ENCODE results near the gene EMC1. TPM values are rescaled to one million over a fixed set of nuclear protein-coding genes. Genes with fewer than 3 reads are reported as not detected.

EMC1 gene
- total RNA-seq, 1 experiment from 2014 or later, result 60.0 TPM

DNA sequence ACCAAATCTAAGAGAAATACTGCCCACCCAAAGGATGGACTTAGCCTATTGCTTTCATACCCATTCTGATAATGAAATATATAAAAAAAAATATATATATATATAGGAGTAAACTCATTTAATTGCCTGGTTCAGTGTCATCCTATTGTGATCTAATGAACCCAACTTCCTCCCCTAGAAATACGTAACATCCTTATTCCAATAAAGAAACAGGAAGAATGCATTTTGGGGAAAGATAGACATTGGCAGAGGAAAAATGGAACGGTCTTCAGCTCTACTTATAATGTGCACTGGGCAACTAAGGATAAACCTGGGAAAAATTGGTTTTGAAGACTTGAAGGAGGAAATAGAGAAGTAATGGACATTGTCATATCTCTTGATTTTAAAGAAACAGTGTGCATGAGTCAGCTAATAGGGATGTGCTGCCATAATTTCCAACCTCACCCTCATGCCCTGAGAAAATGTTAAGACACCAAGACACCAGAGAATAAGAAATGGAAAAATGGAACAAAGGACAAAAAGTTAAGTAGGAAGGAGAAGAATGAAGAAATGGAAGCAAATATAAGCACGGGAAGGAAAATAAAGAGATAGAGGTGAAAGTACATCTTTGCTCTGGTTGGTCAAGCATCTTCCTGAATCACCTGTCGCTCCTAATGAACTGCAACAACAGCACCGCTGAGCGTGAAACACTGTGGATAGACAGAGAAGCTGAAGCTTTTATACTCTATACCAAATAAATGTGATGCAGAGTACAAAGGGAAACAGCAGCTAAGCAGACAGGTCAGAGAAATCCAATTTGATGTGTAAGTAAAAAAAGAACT, 46.7 kb downstream of the EMC1 start:
- H3K36me3 Mint-ChIP-seq (ENCODE audit: insufficient read depth in 1 of 3, low read depth in 3 of 3), result peaks cover 3 to 9% (median 9%) of the 10 kb centered on the region in 3 experiments; a peak in 6 of 7 replicates

More for the DNA sequence above, 46.7 kb downstream of the EMC1 start:
- Histone ChIP-seq H2BK120ac (ENCODE audit: low read depth, low read length, poor library complexity, severe bottlenecking) (no peak overlapping the region), H2BK15ac (ENCODE audit: low read depth, low read length) (no peak overlapping the region), H4K20me1 (ENCODE audit: control insufficient read depth, insufficient read depth, insufficient read length) (no peaks in the 10 kb centered on the region), H4K91ac (ENCODE audit: insufficient read length, low read depth, low read length) (no peak overlapping the region), H3K27ac (ENCODE audit: insufficient read length, low read depth, low read length) (no peak overlapping the region), H3K4ac (ENCODE audit: low read depth, low read length) (no peak overlapping the region), H3K27me3 (ENCODE audit: insufficient read depth, low read length) (no peaks in the 10 kb centered on the region), H3K23ac (ENCODE audit: insufficient read length, low read depth, low read length) (no peak overlapping the region), H2BK5ac (ENCODE audit: insufficient read length, low read length) (no peak overlapping the region), H3K23me2 (ENCODE audit: insufficient read length, low read depth, low read length, poor library complexity, severe bottlenecking) (peaks cover 4% of the 10 kb centered on the region), H3K79me1 (ENCODE audit: insufficient read depth, low read depth, low read length, poor library complexity, severe bottlenecking) (peaks cover 17% of the 10 kb centered on the region), H2AFZ (ENCODE audit: low read length) (no peak overlapping the region), H3K18ac (ENCODE audit: insufficient read length, low read depth, low read length) (no peak overlapping the region), H3K4me1 (ENCODE audit: insufficient read depth, low read length) (no peaks in the 10 kb centered on the region; the same call in 1 of the 2 replicates), H3K9ac (ENCODE audit: extremely low read depth, insufficient read length, low read length) (no peak overlapping the region), H3T11ph (ENCODE audit: low read length) (no peak overlapping the region), H2BK12ac (ENCODE audit: insufficient read length, low read depth, low read length) (no peak overlapping the region), H2AK5ac (ENCODE audit: insufficient read length, low read length) (no peak overlapping the region), H3K4me2 (ENCODE audit: insufficient read depth, insufficient read length, low read length) (no peak overlapping the region), H3K14ac (ENCODE audit: insufficient read depth, low read length) (no peak overlapping the region), H3K79me2 (ENCODE audit: insufficient read depth, low read length) (peaks cover 60% of the 10 kb centered on the region), H4K8ac (replicated peaks; ENCODE audit: insufficient read length, low read depth, low read length) (no peak overlapping the region), H3K9me3 (ENCODE audit: control insufficient read depth, low read depth, low read length) (no peaks in the 10 kb centered on the region), H2BK20ac (ENCODE audit: low read depth, low read length, poor library complexity, severe bottlenecking) (no peak overlapping the region), H4K5ac (ENCODE audit: insufficient read length, low read depth, low read length) (no peak overlapping the region), H3K56ac (ENCODE audit: insufficient read length, low read depth, low read length) (no peak overlapping the region)
- no peak for DNase-seq
- H3K9me3 Mint-ChIP-seq, result no peaks in the 10 kb centered on the region
- H3K4me3 Mint-ChIP-seq, result no peak overlapping the region
- WGBS (ENCODE audit: extremely low coverage, insufficient read length, low lambda C conversion rate), result no CpG with 5 or more reads among the region's 6 CpGs
- H3K27me3 Mint-ChIP-seq (ENCODE audit: low read depth), result no peaks in the 10 kb centered on the region
- peak overlapping the region in 2 of 3 experiments; percentile 68 to 75; a peak in 3 of 7 replicates for H3K27ac Mint-ChIP-seq
- H3K4me1 Mint-ChIP-seq, result peaks cover 14 to 15% of the 10 kb centered on the region in 2 experiments
- TF ChIP-seq, protein P1, sequence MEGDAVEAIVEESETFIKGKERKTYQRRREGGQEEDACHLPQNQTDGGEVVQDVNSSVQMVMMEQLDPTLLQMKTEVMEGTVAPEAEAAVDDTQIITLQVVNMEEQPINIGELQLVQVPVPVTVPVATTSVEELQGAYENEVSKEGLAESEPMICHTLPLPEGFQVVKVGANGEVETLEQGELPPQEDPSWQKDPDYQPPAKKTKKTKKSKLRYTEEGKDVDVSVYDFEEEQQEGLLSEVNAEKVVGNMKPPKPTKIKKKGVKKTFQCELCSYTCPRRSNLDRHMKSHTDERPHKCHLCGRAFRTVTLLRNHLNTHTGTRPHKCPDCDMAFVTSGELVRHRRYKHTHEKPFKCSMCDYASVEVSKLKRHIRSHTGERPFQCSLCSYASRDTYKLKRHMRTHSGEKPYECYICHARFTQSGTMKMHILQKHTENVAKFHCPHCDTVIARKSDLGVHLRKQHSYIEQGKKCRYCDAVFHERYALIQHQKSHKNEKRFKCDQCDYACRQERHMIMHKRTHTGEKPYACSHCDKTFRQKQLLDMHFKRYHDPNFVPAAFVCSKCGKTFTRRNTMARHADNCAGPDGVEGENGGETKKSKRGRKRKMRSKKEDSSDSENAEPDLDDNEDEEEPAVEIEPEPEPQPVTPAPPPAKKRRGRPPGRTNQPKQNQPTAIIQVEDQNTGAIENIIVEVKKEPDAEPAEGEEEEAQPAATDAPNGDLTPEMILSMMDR (conservative IDR thresholded peaks at IDR 0.05), result no peak

All from H9 (cell line).